SK-N-SH treated with all-trans-retinoic acid at 6 μM for 48 hours (cell line): Measurements from ENCODE around the gene GTF2F2.

Experiments used
- ATAC-seq: fragments of 200-7000 bp; cut with Tn5 transposase; 3 replicates; pipeline ENCODE4 v1.9.1; 2020; ENCODE audit warnings: mild to moderate bottlenecking, moderate library complexity
- BACH2 ChIP-seq: fragments of 250-450 bp; sonication (Bioruptor Pico); IDR thresholded peaks from 2 replicates; pipeline ENCODE4 v1.9.0; 2021; ENCODE audit warnings: mild to moderate bottlenecking, borderline replicate concordance
- CREB5 ChIP-seq: fragments of 250-450 bp; sonication (Bioruptor Pico); IDR thresholded peaks from 2 replicates; pipeline ENCODE4 v1.5.1; 2020; ENCODE audit warnings: low read depth, mild to moderate bottlenecking, moderate library complexity
- CSDC2 ChIP-seq: fragments of 250-450 bp; sonication (Bioruptor Pico); IDR thresholded peaks from 2 replicates; pipeline ENCODE4 v1.5.0; 2020; ENCODE audit warnings: mild to moderate bottlenecking, moderate library complexity
- CSRNP3 ChIP-seq: fragments of 250-450 bp; sonication (Bioruptor Pico); IDR thresholded peaks from 2 replicates; pipeline ENCODE4 v1.5.1; 2021; ENCODE audit warnings: mild to moderate bottlenecking, moderate library complexity
- ESRRG ChIP-seq: fragments of 250-450 bp; sonication (Bioruptor Pico); IDR thresholded peaks from 2 replicates; pipeline ENCODE4 v1.6.1; 2021; ENCODE audit warnings: mild to moderate bottlenecking
- GLIS3 ChIP-seq: fragments of 250-450 bp; sonication (Bioruptor Pico); IDR thresholded peaks from 2 replicates; pipeline ENCODE4 v1.5.0; 2020; ENCODE audit warnings: mild to moderate bottlenecking, moderate library complexity
- ISL1 ChIP-seq: fragments of 250-450 bp; sonication (Bioruptor Pico); IDR thresholded peaks from 2 replicates; pipeline ENCODE4 v2.1.2; 2022; ENCODE audit warnings: mild to moderate bottlenecking, moderate library complexity
- OSR1 ChIP-seq: fragments of 250-450 bp; sonication (Bioruptor Pico); IDR thresholded peaks from 2 replicates; pipeline ENCODE4 v1.8.0; 2022; ENCODE audit warnings: moderate library complexity, mild to moderate bottlenecking, inconsistent platforms
- PATZ1 ChIP-seq: fragments of 250-450 bp; sonication (Bioruptor Pico); IDR thresholded peaks from 2 replicates; pipeline ENCODE4 v1.8.0; 2020; ENCODE audit warnings: mild to moderate bottlenecking, moderate library complexity, borderline replicate concordance
- POU6F1 ChIP-seq: fragments of 250-450 bp; sonication (Bioruptor Pico); IDR thresholded peaks from 2 replicates; pipeline ENCODE4 v1.8.0; 2021; ENCODE audit warnings: low read depth, mild to moderate bottlenecking, moderate library complexity, borderline replicate concordance
- PPARA ChIP-seq: fragments of 250-450 bp; sonication (Bioruptor Pico); IDR thresholded peaks from 2 replicates; pipeline ENCODE4 v1.5.0; 2020; ENCODE audit warnings: mild to moderate bottlenecking, borderline replicate concordance
- RARB ChIP-seq: fragments of 250-450 bp; sonication (Bioruptor Pico); IDR thresholded peaks from 2 replicates; pipeline ENCODE4 v1.8.0; 2021; ENCODE audit warnings: mild to moderate bottlenecking, moderate library complexity
- SNAI2 ChIP-seq: fragments of 250-450 bp; sonication (Bioruptor Pico); IDR thresholded peaks from 2 replicates; pipeline ENCODE4 v1.5.0; 2020; ENCODE audit warnings: mild to moderate bottlenecking, moderate library complexity
- TCF4 ChIP-seq: fragments of 250-450 bp; sonication (Bioruptor Pico); IDR thresholded peaks from 2 replicates; pipeline ENCODE4 v1.8.0; 2021; ENCODE audit warnings: mild to moderate bottlenecking, moderate library complexity, borderline replicate concordance
- TOX ChIP-seq: fragments of 250-450 bp; sonication (Bioruptor Pico); IDR thresholded peaks from 2 replicates; pipeline ENCODE4 v1.8.0; 2021; ENCODE audit warnings: mild to moderate bottlenecking, moderate library complexity, borderline replicate concordance
- ZC3H10 ChIP-seq: fragments of 250-450 bp; sonication (Bioruptor Pico); IDR thresholded peaks from 2 replicates; pipeline ENCODE4 v1.5.1; 2021; ENCODE audit warnings: mild to moderate bottlenecking, moderate library complexity
- ZFP3 ChIP-seq: fragments of 250-450 bp; sonication (Bioruptor Pico); IDR thresholded peaks from 2 replicates; pipeline ENCODE4 v1.5.0; 2020; ENCODE audit warnings: mild to moderate bottlenecking, moderate library complexity
- ZFP30 ChIP-seq: fragments of 450-650 bp; formaldehyde crosslinking; IDR thresholded peaks from 2 replicates; pipeline ENCODE4 v1.5.0; 2022; ENCODE audit warnings: mild to moderate bottlenecking, moderate library complexity
- ZNF70 ChIP-seq: fragments of 450-650 bp; formaldehyde crosslinking; IDR thresholded peaks from 2 replicates; pipeline ENCODE4 v1.5.0; 2020; ENCODE audit warnings: mild to moderate bottlenecking, moderate library complexity
- ZNF8 ChIP-seq: fragments of 450-650 bp; formaldehyde crosslinking; IDR thresholded peaks from 2 replicates; pipeline ENCODE4 v1.5.0; 2020; ENCODE audit warnings: mild to moderate bottlenecking, moderate library complexity
- TF ChIP-seq, protein P1 (sequence below): fragments of 250-450 bp; sonication (Bioruptor Pico); IDR thresholded peaks from 2 replicates; pipeline ENCODE4 v1.5.0; 2020; ENCODE audit warnings: mild to moderate bottlenecking, moderate library complexity

Gene GTF2F2

GRCh38 chr13:45102136-45102507, 18.2 kb upstream of the GTF2F2 start (continued):
- TF ChIP-seq PATZ1 (CRISPR knock-in tag) = no peak
- TF ChIP-seq BACH2 = no peak
- no peak for TF ChIP-seq ZFP30 (CRISPR knock-in tag)
- TF ChIP-seq, protein P1, sequence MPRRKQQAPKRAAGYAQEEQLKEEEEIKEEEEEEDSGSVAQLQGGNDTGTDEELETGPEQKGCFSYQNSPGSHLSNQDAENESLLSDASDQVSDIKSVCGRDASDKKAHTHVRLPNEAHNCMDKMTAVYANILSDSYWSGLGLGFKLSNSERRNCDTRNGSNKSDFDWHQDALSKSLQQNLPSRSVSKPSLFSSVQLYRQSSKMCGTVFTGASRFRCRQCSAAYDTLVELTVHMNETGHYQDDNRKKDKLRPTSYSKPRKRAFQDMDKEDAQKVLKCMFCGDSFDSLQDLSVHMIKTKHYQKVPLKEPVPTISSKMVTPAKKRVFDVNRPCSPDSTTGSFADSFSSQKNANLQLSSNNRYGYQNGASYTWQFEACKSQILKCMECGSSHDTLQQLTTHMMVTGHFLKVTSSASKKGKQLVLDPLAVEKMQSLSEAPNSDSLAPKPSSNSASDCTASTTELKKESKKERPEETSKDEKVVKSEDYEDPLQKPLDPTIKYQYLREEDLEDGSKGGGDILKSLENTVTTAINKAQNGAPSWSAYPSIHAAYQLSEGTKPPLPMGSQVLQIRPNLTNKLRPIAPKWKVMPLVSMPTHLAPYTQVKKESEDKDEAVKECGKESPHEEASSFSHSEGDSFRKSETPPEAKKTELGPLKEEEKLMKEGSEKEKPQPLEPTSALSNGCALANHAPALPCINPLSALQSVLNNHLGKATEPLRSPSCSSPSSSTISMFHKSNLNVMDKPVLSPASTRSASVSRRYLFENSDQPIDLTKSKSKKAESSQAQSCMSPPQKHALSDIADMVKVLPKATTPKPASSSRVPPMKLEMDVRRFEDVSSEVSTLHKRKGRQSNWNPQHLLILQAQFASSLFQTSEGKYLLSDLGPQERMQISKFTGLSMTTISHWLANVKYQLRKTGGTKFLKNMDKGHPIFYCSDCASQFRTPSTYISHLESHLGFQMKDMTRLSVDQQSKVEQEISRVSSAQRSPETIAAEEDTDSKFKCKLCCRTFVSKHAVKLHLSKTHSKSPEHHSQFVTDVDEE (CRISPR knock-in tag) = no peak

- TF ChIP-seq, protein P1 (CRISPR knock-in tag) = no peak
- TF ChIP-seq ZNF70 (CRISPR knock-in tag) (no peak), ZC3H10 (CRISPR knock-in tag) (no peak), CSDC2 (CRISPR knock-in tag) (no peak), RARB (no peak), GLIS3 (CRISPR knock-in tag) (no peak), ESRRG (CRISPR knock-in tag) (no peak), BACH2 (no peak), TOX (no peak), POU6F1 (CRISPR knock-in tag) (no peak), ISL1 (CRISPR knock-in tag) (no peak), TCF4 (CRISPR knock-in tag) (no peak), CSRNP3 (CRISPR knock-in tag) (no peak), CREB5 (CRISPR knock-in tag) (no peak), ZNF8 (CRISPR knock-in tag) (no peak), PPARA (no peak), ZFP3 (CRISPR knock-in tag) (no peak), ZFP30 (CRISPR knock-in tag) (no peak), OSR1 (no peak)
Observed at GRCh38 chr13:45103449-45103848, 16.9 kb upstream of the GTF2F2 start.

DNA sequence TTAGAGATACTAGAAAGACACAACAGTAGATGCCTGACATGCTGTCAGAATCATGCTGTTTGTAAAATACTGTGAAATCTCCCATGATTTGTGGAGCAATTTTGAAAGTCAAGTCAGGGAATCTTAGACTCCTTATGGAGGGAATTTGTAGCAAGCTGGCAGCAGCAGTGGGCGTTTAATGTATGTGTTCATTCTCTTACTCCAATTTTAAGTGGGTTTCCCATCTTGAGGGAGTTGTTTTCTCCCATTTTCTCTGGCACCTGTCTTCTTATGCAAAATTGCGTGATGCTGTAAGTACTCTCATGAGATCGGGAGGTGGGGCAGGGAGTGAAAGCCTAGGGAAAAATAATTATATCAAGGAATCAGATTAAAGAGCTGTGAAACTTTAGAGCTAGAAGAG, 16.0 kb upstream of the GTF2F2 start:
- no peak for ATAC-seq
- TF ChIP-seq PATZ1 (CRISPR knock-in tag) (no peak), OSR1 (no peak), BACH2 (no peak), TCF4 (CRISPR knock-in tag) (no peak), PPARA (no peak), ZNF70 (CRISPR knock-in tag) (no peak), SNAI2 (no peak), ZNF8 (CRISPR knock-in tag) (no peak), ZFP30 (CRISPR knock-in tag) (no peak), RARB (no peak), CSRNP3 (CRISPR knock-in tag) (no peak)

More at GRCh38 chr13:45103449-45103848, 16.9 kb upstream of the GTF2F2 start:
- ATAC-seq = no peak
